ENCODE measurements around the gene ADAM12.

ADAM12 gene

DNA sequence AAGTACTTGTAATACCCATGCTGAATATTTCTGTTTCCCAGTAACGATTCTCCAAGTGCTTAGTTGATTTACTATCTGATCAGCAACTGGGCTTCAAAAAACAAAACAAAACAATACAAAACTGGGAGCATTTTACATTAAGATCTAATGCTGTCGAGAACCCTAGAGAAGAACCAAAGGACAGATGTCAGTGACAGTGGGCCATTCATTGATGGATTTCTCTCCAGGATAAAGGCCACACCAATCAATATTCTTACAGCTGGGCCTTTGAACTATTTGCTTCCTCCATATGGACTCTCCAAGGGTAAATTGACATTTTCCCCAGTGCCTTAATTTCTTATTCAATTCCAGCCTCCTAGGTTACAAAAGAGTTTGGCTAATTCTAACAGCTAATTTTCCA lies 217.5 kb downstream of the ADAM12 start:
- DNase-seq, result no peak

DNA sequence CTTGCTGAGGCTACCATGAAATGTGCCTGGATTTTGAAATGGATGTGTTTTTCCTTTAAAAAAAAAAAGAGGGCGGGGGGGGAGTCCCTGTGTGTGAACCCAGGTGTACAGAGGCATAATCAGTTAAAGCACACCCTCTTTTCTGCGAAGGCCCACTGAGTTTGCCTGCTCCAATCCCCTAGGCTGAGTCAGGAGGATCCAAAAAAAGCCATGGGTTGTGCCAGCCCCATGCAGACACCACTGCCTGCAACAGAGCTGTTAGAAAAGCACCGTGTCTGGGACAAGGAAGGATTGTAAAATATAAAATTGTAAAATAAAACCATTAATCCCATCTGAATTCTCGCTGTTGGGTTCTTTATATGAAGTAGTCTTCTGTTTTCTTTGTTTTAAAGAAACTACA lies 217.9 kb downstream of the ADAM12 start:
- no peak for DNase-seq

DNA sequence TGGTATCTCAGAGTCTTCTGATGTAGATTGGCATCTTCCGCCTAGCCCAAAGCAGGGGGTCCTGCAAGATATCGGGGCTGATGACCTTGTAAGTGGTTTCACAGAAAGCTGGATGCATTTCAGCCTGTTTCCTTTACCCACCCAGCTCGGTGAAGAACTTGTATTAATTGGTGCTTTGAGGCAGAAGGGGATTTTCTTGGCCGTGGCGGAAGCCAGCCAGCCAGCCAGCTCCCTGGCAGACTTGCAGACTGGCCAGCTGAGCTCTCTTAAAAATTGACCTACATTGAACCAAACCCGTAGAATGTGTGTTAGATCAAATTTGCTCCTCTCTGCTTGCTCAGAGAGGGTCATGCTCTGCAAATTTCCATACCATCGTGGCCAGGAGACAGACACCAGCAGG lies 218.4 kb downstream of the ADAM12 start:
- DNase-seq, result no peak

DNA sequence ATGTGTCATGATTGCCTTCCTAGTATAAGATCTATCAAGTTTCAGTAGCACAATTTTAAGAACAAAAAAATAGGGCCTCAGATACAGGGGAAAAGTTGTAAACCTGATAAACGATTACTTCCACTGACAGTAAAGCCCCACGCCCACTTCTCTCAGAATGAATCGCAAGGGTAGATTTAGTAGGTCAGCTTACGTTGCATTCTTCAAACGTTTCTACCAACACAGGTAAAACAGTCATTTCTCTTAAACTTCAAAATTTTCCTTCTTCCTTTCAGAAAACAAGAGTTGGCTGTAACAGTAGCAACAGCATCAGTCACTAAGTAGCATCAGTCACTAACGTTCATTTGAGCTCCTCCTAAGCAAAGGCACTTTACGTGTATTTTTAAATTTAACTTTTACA lies 221.5 kb downstream of the ADAM12 start:
- no peak for DNase-seq

DNA sequence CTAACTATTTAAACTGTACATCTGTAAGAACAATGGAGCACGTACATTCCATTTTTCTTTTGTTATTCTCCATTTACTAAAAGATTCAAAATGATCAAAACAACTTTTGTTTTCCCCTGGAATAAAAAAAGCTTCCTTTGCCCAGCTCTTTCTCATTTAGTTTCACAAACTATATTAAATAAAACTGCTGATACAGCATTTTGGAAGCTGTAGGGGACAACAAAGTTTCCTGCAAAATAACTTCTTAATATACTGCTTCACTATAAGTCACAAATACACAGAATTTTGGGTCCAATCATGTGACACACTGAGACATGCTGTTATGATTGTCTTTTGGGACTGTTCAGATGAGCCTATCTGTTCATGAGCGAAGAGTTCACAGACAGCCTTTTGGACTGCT lies 222.4 kb downstream of the ADAM12 start:
- no peak for DNase-seq

DNA sequence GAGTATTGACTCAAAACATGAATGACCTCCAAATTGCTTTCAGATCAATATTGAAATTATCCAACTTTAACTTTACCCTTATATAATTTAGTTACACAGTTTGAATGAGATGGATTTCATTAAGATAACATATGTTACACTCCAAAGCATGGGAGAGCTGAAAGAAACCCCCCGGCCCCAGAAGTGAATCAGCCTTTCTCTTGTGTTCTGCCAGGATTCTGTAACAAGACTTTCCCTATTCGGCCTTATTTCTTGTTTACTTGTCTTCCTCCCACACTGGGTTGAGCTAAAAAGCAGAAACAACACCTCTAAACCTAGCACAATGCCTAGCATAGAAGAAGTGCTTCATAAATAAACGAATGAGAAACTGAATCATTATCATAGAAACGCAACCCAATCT lies 224.8 kb downstream of the ADAM12 start:
- no peak for DNase-seq

DNA sequence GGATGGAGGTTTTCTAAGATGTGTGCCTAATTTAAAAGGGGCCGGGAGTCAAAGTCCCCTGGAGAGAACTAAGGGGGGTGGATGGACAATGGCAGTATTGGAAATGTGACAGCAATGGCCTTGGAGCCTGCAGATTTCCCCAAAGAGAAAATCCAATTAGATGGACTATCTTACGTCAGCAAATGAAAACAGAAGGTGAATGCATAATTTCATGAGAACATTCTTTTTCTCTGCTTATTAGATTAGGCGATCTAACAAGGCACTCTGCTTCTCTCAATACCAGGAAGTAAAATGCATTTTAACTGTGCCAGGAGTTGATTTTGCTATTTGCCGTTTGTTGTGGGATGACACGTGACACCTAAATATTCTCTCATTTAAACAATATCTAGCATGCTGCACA lies 226.6 kb downstream of the ADAM12 start:
- no peak for DNase-seq

DNA sequence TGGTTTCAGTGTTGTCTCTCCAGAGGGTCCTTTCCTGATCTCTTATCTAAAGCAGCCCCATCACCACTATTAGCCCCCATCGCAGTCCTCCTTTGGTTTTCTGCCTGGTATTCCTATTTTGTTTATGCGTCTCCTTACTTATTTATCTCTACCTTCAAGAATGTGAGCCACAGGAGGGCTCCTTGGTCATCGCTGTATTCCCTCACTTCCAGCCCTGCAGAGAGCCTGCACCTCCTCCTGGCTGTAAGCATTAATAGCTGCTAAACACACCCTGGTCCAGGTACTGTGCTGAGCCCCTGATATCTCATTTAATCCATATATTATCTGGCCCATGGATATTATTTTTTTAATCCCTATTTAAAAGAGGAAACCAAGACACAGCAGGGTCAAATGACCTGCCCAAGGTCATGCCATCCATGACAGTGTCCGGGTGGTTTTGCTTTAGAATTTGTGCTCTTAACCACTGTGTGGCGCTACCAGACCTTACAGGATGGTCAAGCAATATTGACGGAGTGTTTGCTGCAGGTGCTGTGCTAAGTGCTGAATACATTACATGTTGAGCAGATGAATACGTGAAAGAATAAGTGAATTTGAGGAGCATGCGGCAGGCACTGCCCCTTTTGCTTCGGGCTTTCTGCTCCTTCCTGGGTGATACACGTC lies 227.2 kb downstream of the ADAM12 start:
- DNase-seq, result no peak

DNA sequence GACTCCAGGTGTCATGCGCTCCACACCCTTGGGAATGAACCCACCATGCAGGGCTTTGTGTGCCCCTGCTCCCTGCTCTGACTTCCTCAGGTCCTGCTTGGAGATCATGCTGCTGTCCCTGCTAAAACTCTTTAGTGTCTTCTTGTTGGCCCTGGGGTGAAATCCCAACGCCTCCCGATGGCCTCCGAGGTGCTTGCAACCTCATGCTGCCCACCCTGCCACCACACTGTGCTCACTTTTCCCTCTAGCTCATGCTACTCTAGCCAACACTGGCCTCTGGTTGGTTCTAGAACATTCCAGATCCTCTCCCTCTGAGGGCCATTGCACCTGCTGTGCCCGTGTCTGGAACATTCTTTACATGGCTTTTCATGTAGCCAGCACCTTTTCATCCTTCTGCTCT lies 227.7 kb downstream of the ADAM12 start:
- no peak for DNase-seq

DNA sequence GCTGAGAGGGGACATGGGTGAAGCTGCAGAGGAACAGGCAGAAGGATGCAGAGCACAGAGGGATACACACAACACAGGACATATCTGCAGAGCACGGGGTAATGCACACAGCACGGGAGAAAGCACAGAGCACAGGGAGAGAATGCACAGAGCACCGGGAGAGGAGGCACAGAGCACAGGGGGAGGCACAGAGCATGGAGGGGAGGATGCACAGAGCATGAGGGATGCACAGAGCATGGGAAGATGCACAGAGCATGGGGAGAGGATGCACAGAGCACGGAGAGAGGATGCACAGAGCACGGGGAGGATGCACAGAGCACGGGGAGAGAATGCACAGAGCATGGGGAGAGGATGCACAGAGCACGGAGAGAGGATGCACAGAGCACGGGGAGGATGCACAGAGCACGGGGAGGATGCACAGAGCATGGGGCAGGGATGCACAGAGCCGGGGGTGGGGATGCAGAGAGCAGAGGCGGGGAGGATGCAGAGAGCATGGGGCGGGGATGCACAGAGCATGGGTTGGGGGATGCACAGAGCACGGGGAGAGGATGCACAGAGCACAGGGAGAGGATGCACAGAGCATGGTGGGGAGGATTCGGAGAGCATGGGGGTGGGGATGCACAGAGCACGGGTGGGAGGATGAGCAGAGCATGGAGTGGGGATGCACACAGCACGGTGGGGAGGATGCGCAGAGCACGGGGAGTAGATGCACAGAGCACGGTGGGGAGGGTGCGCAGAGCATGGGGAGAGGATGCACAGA lies 230.0 kb downstream of the ADAM12 start:
- no peak for DNase-seq

DNA sequence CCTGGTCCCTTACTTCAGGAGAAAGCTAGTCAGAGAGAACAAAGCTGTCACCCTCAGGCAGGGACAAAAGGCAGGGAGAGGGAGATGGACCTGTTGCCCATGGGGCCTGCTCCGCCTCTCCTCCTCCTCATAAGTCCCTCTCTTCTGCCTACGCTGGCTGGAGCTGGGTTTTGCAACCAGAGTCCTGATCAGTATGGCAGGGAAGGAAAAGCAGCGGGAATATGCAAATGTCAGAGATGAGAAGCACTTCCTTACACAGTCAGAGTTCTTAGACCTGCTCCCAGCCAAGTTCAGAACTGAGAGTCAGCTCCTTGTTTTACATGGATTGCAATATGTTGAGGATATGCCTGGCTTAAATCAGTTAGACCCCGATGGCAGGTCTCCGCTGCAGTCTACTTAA lies 231.1 kb downstream of the ADAM12 start:
- no peak for DNase-seq

DNA sequence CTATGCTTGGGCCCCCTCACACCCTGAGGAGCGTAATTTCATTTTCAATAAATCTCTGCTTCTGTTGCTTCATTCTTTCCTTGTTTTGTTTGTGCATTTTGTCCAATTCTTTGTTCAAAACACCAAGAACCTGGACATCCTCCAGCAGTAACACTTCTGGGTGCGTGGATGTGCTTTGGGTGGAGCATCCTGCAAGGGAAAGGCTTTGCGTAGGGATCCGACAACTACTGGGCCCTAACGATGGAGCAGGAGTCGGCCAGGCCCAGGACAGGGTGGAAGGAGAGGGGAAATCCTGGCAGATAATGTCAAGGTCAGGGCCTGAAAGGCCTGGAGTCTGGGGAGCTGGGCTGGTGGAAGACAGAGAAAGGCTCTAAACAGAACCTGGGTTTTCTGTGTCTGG lies 231.8 kb downstream of the ADAM12 start:
- DNase-seq, result no peak

DNA sequence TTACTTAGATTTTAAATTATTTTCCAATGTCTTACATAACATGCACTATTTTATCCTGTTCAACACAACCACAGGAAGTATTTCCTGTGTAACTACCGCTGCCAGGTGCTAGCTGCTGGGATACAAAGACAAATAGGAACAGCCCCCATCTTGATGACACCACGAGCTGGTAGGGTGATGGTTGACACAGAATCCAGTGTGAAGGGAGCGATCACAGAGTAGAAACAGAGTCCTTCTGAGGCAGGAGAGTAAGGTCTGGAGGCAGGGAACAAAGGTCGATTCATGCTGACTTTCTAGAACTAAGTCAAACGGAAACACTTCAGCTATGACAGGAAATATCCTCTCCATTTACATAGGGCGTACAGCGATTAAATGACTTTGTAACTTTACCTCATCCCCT lies 232.3 kb downstream of the ADAM12 start:
- no peak for DNase-seq

DNA sequence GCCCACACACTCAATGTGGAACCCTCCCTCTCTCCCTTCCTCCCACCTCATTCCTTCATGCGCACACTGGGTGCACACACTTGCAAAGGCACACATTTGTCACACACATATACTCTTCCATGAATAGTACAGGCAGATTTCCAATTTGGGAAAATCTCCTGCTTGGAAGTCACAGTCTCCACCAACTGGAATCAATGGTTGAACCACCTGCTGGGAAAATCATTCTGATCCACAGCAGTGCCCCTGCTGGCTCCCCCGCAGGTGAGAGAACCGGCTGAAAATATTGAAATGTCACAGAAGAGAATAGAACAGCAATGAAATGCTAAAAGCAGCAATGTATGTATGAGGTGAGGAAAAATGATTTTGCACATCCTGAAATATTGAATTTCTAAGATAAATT lies 232.7 kb downstream of the ADAM12 start:
- no peak for DNase-seq

DNA sequence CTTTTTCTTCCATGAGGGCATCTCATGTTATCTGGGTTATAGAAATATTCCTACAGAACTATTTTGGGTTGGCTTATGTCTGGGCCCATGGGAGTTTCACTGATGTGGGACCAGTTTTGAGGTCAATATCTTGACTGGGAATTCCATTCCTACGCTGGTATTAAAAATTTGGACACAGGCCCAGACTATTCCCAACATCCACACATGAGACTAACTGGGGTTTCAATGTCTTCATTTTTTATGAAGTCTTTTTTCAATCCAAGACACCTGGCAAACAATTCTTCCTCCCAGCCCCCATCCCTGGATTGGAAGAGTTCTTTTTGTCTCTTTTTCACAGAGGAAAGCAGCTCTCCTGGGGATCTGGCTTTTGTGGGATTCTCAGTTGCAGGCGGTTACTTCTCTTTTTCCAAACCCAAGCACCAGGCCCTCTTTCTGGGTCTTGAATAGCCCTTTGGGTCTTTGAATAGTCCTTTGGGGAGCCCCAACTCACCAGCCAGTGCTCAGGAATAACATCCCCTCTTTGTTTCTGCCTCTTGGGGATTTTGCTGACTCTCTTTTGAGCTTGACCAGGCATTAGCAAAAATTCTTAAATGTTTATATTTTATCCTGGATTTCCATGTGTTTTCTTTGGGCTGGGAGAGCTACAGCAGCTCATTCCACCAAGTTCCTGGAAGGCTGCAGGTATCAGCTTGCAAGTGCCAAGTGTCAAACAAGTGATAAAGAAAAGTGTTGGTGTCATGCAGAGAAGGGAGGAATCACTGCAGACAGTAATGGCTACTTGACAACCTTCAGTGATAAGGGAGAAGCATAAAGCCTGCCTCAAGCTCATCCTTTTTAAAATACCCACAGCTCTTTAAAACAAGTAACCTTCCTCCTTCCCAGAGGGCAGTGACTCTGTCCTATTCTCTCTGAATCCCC lies 234.3 kb downstream of the ADAM12 start:
- no peak for DNase-seq

DNA sequence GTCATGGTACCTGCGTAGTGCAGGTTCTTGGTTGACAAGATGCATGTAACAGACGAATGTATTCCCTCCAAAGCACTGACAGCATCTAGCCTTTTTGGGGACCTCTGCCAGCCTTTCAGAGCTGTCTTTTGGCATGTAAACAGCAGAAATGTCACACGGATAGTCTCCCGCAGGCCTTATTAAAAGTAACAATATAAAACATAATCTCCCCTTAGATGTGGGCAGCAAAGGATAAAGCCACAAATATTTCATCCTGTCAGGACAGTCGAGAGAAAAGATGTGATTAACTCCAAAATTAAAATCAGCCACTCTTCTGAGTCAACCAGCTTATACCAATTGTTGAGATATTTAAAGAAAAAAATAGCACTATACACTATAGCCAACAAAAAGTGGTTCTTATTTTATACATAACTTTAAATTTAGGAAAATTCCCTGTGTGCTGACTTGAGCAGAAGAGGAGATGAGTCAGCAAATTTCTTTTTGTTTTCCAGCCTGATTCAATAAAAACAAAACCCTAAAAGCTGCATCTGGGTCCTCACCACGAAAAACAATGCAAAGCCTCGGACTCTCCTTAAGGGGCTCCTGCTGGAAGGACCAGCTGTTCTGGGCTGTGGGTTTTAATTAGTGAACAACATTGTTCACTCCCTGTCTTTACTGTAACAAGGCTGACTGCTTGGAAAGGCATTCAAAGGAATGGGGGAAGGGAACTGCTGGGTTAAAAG lies 240.2 kb downstream of the ADAM12 start:
- peak; percentile 39 for DNase-seq

DNA sequence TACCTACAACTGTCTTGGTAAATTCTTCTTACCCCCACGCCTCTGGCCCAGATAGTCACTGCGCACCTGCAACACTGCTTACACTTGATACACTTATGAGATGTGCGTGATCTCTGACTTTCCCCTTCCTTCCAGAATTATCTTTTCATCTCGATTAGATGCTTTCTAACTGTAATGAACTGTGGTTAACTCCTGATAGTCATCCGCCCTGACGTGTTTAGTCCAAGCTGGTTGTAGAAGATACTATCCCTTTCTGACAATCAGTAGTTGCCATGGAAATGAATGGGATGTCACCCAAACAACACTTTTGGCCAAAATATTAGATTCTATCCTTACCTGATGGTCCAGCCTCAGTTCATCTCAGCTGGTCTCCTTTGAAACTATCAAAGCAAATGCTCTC lies 241.5 kb downstream of the ADAM12 start:
- DNase-seq, result no peak

DNA sequence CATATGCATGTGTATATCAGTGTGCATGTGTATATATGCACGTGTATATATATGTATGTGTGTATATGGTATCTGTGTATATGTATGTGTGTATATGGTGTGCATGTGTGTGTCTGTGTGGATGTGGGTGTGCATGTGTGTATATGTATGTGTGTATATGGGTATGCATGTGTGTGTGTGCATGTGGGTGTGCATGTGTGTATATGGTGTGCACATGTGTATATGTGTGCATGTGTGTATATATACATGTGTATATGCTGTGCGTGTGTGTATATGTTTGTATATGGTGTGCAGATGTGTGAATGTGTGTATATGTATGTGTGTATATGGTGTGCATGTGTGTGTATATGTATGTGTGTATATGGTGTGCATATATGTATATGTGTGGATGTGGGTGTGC lies 245.2 kb downstream of the ADAM12 start:
- no peak for DNase-seq

DNA sequence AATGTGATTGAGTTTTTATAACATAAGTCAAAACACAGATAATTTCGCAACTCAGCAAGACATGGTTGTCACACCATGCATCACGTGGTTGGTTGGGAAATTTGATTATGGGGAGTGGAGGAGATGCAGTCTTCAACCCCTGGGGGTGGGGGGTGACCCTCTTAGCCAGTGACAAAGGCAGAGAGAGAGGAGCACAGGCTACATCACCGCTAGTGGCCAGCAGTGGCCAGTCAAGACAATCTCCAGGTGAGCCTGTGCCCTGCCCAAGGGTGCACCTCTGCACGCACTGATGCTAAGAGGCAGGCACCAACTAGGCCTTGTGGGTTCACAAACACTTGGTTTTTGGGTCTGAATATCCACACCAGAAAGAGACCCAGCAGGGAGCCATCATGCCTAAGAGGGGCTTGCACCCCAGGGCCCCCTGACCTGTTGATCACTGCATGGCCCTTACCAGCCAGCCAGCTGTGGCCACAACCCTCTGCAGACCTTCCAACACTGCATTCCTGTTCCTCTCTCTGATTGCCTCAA lies 247.5 kb downstream of the ADAM12 start:
- DNase-seq, result no peak

DNA sequence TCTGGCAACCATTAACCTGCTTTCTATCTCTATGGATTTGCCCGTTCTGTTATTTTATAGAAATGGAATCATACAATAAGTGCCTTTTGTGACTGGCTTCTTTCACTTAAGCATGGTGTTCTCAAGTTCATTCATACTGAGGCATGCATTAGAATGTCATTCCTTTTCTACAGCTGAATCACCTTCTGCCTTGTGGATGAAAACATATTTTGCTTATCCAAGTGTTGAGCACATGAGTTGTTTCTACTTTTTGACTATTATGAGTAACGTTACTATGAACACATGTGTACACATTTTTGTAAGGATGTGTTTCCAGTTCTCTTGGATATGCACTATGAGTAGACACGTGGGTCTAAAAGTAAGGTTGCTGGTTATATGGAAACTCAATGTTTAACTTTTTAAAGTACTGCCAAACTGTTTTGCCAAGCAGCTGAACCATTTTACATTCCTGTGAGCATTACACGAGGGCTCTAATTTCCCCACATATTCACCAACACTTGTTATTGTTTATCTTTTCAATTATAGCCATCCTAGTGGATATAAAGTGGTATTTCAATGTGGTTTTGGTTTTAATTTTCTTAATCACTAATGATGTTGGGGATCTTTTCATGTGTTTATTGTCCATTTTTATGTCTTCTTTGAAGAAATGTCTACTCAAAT lies 250.6 kb downstream of the ADAM12 start:
- peak; percentile 37 for DNase-seq

DNA sequence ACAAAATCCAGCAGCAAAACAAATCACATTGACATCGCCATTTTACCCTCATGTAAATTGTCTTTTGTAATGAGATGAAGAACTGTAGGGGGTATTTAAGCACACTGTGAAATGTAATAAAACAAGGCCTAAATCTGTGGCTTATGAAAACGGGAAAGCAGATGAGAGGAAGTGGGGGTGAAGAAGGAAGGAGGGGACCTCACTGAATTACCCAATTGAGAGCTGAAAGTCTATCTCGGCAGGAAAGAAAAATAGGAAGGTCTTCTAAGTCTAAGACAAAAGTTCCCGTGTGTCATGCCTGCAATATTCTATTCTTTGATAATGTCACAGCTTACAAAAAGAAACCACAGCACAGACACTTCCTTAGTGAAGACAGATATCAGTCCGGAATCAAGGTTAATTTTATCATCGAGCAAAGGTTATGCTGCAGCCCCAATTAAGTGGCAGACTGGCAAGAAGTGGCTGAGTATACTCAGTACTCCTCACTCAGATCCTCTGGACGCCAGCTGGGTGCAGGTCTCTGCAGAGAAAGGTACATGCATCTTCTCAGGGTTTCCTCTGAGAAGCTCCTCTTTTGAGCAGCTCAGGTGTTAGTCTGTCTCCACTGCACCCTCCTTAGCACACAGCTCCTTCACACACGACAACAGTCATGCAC lies 252.2 kb downstream of the ADAM12 start:
- no peak for DNase-seq

DNA sequence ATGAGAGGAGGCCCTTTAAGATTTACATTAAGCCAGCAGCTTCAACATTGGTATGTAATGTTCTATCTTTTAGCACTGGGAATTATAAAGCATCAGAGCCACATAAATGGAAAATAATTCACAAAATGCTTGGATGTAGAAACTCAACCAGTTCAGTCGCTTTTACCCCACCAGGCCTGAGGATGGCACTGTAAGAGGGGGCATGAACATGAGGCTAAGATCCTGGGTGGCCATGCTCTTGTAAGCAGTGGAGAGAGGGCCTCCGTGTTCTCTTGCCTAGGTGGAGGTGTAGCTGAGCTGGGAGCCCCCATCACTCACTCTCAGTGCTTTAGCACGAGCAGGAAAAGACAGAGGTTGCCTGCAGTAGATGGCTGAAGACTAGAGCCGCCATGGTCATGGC lies 253.1 kb downstream of the ADAM12 start:
- no peak for DNase-seq
